PC-9 (cell line): Measurements from ENCODE around the gene AUTS2. TPM values are rescaled to one million over a fixed set of nuclear protein-coding genes. Genes with fewer than 3 reads are reported as not detected.

Experiments
- BruUV-seq: library from RNA; stranded (reverse); fragments of 400-500 nt; replicated peaks from 2 replicates; lab custom pipeline; 2021; lab: Mats Ljungman, UMichigan
- CTCF ChIA-PET: fragments of 300-600 bp; sonication (Branson Sonifier 250); formaldehyde crosslinking; loops from one replicate; lab custom pipeline; 2022; ENCODE audit warnings: antibody characterized with exemption; lab: Charles Lee
- POLR2A ChIA-PET: fragments of 300-600 bp; sonication (Branson Sonifier 250); formaldehyde crosslinking; loops from one replicate; lab custom pipeline; 2022; ENCODE audit warnings: antibody characterized with exemption; ENCODE audit not compliant: unreplicated experiment; lab: Charles Lee
- DNase-seq, 2 experiments: peaks; one replicate each; pipeline versions ENCODE4 v3.0.0 to v3.0.0-alpha.2; 2015 to 2022; ENCODE audit warnings: mixed read lengths in 1 of 2
- H2AFZ ChIP-seq: fragments of 200-600 bp; sonication (generic); 2 replicates; pipeline ENCODE4 v1.8.1; 2017; ENCODE audit warnings: antibody characterized with exemption
- H3F3A ChIP-seq: fragments of 200-600 bp; sonication (generic); 2 replicates; pipeline ENCODE4 v1.8.1; 2017; ENCODE audit warnings: antibody characterized with exemption, mild to moderate bottlenecking, low read depth; ENCODE audit not compliant: insufficient read depth
- H3K27ac ChIP-seq: fragments of 200-600 bp; sonication (generic); 2 replicates; pipeline ENCODE4 v1.6.1; 2016; ENCODE audit warnings: mixed run types
- H3K27me3 ChIP-seq: fragments of 200-600 bp; sonication (generic); 2 replicates; pipeline ENCODE4 v1.6.1; 2016; ENCODE audit warnings: low read depth, mixed run types; ENCODE audit not compliant: insufficient read depth
- H3K36me3 ChIP-seq: fragments of 200-600 bp; sonication (generic); 2 replicates; pipeline ENCODE4 v1.6.1; 2016; ENCODE audit warnings: low read depth, mixed run types
- H3K4me1 ChIP-seq: fragments of 200-600 bp; sonication (generic); replicated peaks from 2 replicates; pipeline ENCODE4 v1.6.1; 2016; ENCODE audit warnings: mixed run types; ENCODE audit not compliant: insufficient read depth
- H3K4me2 ChIP-seq: fragments of 200-600 bp; sonication (generic); 2 replicates; pipeline ENCODE4 v1.6.1; 2017; ENCODE audit warnings: mixed run types
- H3K4me3 ChIP-seq: fragments of 200-600 bp; sonication (generic); 2 replicates; pipeline ENCODE4 v1.6.1; 2016; ENCODE audit warnings: mixed run types
- H3K79me2 ChIP-seq: fragments of 200-600 bp; sonication (generic); 2 replicates; pipeline ENCODE4 v1.6.1; 2017; ENCODE audit warnings: low read depth, mixed run types
- H3K9me2 ChIP-seq: fragments of 200-600 bp; sonication (generic); 2 replicates; pipeline ENCODE4 v1.8.1; 2017; ENCODE audit warnings: mild to moderate bottlenecking; ENCODE audit not compliant: insufficient read depth
- H3K9me3 ChIP-seq: fragments of 200-600 bp; sonication (generic); 2 replicates; pipeline ENCODE4 v1.8.1; 2016; ENCODE audit warnings: low read depth; ENCODE audit not compliant: insufficient read depth
- H4K20me1 ChIP-seq: fragments of 200-600 bp; sonication (generic); 2 replicates; pipeline ENCODE4 v1.8.1; 2017; ENCODE audit not compliant: insufficient read depth
- EZH2 ChIP-seq: fragments of 200-600 bp; sonication (generic); IDR thresholded peaks from 2 replicates; pipeline ENCODE4 v1.8.0; 2017; ENCODE audit warnings: antibody characterized with exemption, low read depth
- intact Hi-C: fragments of 100-400 bp; cut with micrococcal nuclease; formaldehyde crosslinking; loops from one replicate; pipeline ENCODE4 v1.10.0; 2022; ENCODE audit not compliant: unreplicated experiment
- total RNA-seq: library from RNA; stranded (reverse); gene quantifications from 2 replicates; pipeline ENCODE4 v1.2.3, GENCODE V29; 2021
- TF ChIP-seq, protein P1 (sequence below): fragments of 200-600 bp; sonication (generic); conservative IDR thresholded peaks from 2 replicates; pipeline ENCODE4 v1.6.1; 2017; ENCODE audit warnings: mixed run types, antibody characterized with exemption, mild to moderate bottlenecking, moderate library complexity

The AUTS2 gene
- total RNA-seq, 1 experiment from 2014 or later: not detected

GRCh38 chr7:69764147-69764546 is 165.9 kb downstream of the AUTS2 start:
- Histone ChIP-seq H3K9me3 (no peaks in the 10 kb centered on the region), H3K36me3 (no peaks in the 10 kb centered on the region), H3K9me2 (no peaks in the 10 kb centered on the region), H3K79me2 (no peaks in the 10 kb centered on the region), H3K27ac (no peak overlapping the region), H4K20me1 (no peaks in the 10 kb centered on the region), H3F3A (no peaks in the 10 kb centered on the region), H3K4me2 (no peak overlapping the region), H3K27me3 (no peaks in the 10 kb centered on the region), H3K4me1 (no peaks in the 10 kb centered on the region), H3K4me3 (no peak overlapping the region), H2AFZ (no peak overlapping the region)
- no TSS peak for BruUV-seq
- ChIA-PET CTCF (no interaction called here), POLR2A (no interaction called here)
- DNase-seq: no peak
- TF ChIP-seq EZH2: no peak
- TF ChIP-seq, protein P1, sequence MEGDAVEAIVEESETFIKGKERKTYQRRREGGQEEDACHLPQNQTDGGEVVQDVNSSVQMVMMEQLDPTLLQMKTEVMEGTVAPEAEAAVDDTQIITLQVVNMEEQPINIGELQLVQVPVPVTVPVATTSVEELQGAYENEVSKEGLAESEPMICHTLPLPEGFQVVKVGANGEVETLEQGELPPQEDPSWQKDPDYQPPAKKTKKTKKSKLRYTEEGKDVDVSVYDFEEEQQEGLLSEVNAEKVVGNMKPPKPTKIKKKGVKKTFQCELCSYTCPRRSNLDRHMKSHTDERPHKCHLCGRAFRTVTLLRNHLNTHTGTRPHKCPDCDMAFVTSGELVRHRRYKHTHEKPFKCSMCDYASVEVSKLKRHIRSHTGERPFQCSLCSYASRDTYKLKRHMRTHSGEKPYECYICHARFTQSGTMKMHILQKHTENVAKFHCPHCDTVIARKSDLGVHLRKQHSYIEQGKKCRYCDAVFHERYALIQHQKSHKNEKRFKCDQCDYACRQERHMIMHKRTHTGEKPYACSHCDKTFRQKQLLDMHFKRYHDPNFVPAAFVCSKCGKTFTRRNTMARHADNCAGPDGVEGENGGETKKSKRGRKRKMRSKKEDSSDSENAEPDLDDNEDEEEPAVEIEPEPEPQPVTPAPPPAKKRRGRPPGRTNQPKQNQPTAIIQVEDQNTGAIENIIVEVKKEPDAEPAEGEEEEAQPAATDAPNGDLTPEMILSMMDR: no peak
- intact Hi-C loops: no loop called here

DNA sequence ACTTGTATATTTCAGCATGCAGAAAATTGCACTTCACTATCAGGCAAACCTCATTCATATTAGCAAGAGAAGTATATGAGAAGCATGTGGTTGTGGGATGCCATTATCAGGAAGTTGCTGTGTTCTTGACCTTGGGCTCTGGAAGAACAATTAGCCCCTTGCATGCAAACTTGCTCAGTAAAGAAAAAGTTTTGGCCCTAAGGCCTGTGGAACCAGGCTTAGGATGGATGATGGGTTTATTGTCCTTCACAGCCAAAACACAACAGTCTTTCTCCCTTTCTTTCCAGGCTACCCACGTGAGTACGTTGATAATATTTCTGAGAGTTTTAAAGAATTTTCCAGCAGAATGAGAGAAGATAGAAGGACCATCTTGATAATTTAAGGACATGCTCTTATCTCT is 166.4 kb downstream of the AUTS2 start:
- intact Hi-C loops: no loop called here
- no peaks in the 10 kb centered on the region for H3K27me3 ChIP-seq
- no peak overlapping the region for H3K27ac ChIP-seq
- H3K4me1 ChIP-seq: no peaks in the 10 kb centered on the region
- H3K79me2 ChIP-seq: no peaks in the 10 kb centered on the region
- DNase-seq: no peak
- H3K4me3 ChIP-seq: no peak overlapping the region
- POLR2A ChIA-PET: no interaction called here
- H3K36me3 ChIP-seq: no peaks in the 10 kb centered on the region
- H3K9me3 ChIP-seq: no peaks in the 10 kb centered on the region
- CTCF ChIA-PET: no interaction called here
- H3K9me2 ChIP-seq: no peaks in the 10 kb centered on the region
- no peak overlapping the region for H2AFZ ChIP-seq
- no peak overlapping the region for H3K4me2 ChIP-seq
- H3F3A ChIP-seq: no peaks in the 10 kb centered on the region
- BruUV-seq: no TSS peak
- H4K20me1 ChIP-seq: no peaks in the 10 kb centered on the region
- TF ChIP-seq EZH2: no peak
- TF ChIP-seq, protein P1: no peak

DNA sequence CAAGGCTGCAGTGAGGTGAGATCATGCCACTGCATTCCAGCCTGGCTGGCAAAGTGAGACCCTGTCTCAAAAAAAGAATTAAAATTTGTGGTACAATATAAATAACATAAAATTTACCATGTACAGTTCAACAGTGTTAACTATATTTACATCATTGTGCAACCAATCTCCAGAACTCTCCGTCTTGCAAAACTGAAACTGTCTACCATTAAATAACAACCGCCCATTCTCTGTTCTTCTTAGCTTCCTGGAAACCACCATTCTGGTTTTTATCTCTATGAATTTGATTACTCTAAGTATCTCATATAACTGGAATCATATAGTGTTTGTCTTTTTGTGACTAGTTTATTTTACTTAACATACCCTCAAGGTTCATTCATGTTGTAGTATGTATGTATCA is 167.6 kb downstream of the AUTS2 start:
- CTCF ChIA-PET: no interaction called here
- POLR2A ChIA-PET: no interaction called here
- Histone ChIP-seq H2AFZ (no peak overlapping the region), H3F3A (no peaks in the 10 kb centered on the region), H3K4me2 (no peak overlapping the region), H3K4me1 (no peaks in the 10 kb centered on the region), H3K79me2 (no peaks in the 10 kb centered on the region), H3K9me2 (no peaks in the 10 kb centered on the region), H3K27me3 (no peaks in the 10 kb centered on the region), H3K4me3 (no peak overlapping the region), H3K36me3 (no peaks in the 10 kb centered on the region), H3K9me3 (no peaks in the 10 kb centered on the region), H3K27ac (no peak overlapping the region), H4K20me1 (no peaks in the 10 kb centered on the region)
- no peak for TF ChIP-seq EZH2
- TF ChIP-seq, protein P1: no peak
- no TSS peak for BruUV-seq
- intact Hi-C loops: no loop called here
- DNase-seq: no peak
